ENCODE data around the gene CERS1. TPM values are rescaled to one million over a fixed set of nuclear protein-coding genes. Genes with fewer than 3 reads are reported as not detected.

Gene CERS1
- total RNA-seq, 1 donor from 2014 or later = 1.4 TPM

DNA sequence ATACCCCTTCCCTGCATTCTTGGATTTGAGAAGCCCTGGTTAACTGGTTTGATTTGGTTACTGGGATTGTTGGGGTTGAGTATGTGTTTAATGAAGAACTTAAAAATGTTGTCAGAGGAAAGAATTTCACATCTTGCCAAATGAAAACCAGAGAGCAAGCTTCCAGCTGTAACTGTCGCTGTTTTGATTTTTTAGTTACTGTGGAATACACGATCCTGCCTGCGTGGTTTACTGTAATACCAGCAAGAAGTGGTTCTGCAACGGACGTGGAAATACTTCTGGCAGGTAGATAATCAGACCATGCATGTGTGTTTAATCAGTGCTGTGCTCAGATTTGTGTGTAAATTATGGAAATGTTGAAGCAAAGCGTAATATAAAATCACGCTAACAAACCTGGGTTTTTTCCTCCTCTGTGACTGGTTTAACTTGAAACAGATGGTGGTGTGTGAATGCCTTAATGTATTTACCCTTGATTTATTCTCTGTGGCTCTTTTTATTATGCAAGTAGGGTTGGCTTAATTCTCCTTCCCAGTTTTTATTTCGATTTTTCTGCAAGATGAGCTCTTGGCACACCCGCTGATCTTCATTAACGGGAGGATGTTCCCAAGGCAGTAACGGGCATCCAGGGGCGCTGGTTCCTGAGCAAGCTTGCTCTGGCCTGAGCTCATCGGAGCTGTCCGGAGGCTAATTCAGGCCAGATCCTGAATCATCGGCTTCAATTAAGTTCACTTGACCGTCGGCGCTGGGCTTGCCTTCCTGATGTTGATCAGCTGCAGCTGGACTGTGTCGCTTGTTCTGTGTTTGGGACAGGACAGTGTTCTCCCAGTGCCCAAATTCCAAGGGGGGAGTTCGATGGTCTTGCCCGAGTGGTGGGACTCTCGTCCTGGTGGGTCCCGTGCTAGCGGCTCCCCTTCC lies 48.2 kb downstream of the CERS1 start:
- Histone ChIP-seq H3K27me3 (ENCODE audit: low read depth) (no peaks in the 10 kb centered on the region), H3K4me1 (peaks cover 84% of the 10 kb centered on the region), H3K27ac (replicated peaks) (peak overlapping the region; percentile 89), H3K36me3 (peaks cover 28% of the 10 kb centered on the region), H3K9me3 (replicated peaks) (no peaks in the 10 kb centered on the region), H3K4me3 (peak overlapping the region; percentile 38)
- TF ChIP-seq CTCF (IDR thresholded peaks at IDR 0.05; ENCODE audit: borderline replicate concordance) = peak; percentile 36
- DNase-seq = no peak
- intact Hi-C loops (cut with micrococcal nuclease) = no loop called here

- peak overlapping the region; percentile 89 for H3K27ac ChIP-seq (replicated peaks)
- peaks cover 21% of the 10 kb centered on the region for H3K36me3 ChIP-seq
- no peak overlapping the region for H3K4me3 ChIP-seq
- H3K9me3 ChIP-seq (replicated peaks) = no peaks in the 10 kb centered on the region
- no peaks in the 10 kb centered on the region for H3K27me3 ChIP-seq (ENCODE audit: low read depth)
- DNase-seq = peak; percentile 81
- intact Hi-C loops (cut with micrococcal nuclease) = no loop called here
- peak; percentile 91 for TF ChIP-seq CTCF (IDR thresholded peaks at IDR 0.05; ENCODE audit: borderline replicate concordance)
- H3K4me1 ChIP-seq = peaks cover 92% of the 10 kb centered on the region
Observed at GRCh38 chr19:18846862-18847548, 49.0 kb downstream of the CERS1 start.

- Histone ChIP-seq H3K4me1 (peaks cover 96% of the 10 kb centered on the region), H3K9me3 (replicated peaks) (no peaks in the 10 kb centered on the region), H3K27me3 (ENCODE audit: low read depth) (no peaks in the 10 kb centered on the region), H3K4me3 (no peak overlapping the region), H3K36me3 (peaks cover 11% of the 10 kb centered on the region), H3K27ac (replicated peaks) (no peak overlapping the region)
- intact Hi-C loops (cut with micrococcal nuclease) = no loop called here
- DNase-seq = no peak
- no peak for TF ChIP-seq CTCF (IDR thresholded peaks at IDR 0.05; ENCODE audit: borderline replicate concordance)
Observed at GRCh38 chr19:18845961-18846360, 50.0 kb downstream of the CERS1 start.

GRCh38 chr19:18844806-18845329 lies 51.1 kb downstream of the CERS1 start:
- H3K9me3 ChIP-seq (replicated peaks) = no peaks in the 10 kb centered on the region
- TF ChIP-seq CTCF (IDR thresholded peaks at IDR 0.05; ENCODE audit: borderline replicate concordance) = no peak
- H3K4me3 ChIP-seq = no peak overlapping the region
- peaks cover 96% of the 10 kb centered on the region for H3K4me1 ChIP-seq
- H3K27ac ChIP-seq (replicated peaks) = no peak overlapping the region
- H3K36me3 ChIP-seq = no peaks in the 10 kb centered on the region
- no peaks in the 10 kb centered on the region for H3K27me3 ChIP-seq (ENCODE audit: low read depth)
- DNase-seq = no peak
- intact Hi-C loops (cut with micrococcal nuclease) = no loop called here

DNA sequence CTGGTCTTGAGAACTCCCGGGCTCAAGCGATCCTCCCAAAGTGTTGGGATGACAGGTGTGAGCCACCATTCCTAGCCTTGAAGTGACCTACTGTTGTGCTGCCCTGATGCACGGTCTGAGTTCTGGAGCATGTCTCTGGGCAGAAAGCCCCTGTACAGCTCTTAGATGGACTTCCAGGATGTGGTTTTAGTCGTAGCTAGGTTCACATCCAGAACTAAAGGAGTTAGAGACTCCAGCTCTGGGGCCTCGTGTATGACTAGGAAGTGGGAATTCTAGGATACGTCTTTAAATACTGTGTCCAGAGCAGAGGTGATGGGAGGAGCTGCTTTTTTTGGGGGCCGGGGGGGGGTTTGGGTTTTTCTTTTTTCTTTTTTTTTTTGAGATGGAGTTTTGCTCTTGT lies 52.0 kb downstream of the CERS1 start:
- Histone ChIP-seq H3K9me3 (replicated peaks) (no peaks in the 10 kb centered on the region), H3K27me3 (ENCODE audit: low read depth) (no peaks in the 10 kb centered on the region), H3K36me3 (no peaks in the 10 kb centered on the region), H3K4me1 (peaks cover 96% of the 10 kb centered on the region), H3K4me3 (no peak overlapping the region), H3K27ac (replicated peaks) (no peak overlapping the region)
- no peak for DNase-seq
- TF ChIP-seq CTCF (IDR thresholded peaks at IDR 0.05; ENCODE audit: borderline replicate concordance) = no peak
- intact Hi-C loops (cut with micrococcal nuclease) = no loop called here
